A673 (cell line): ENCODE measurements around the gene HPCAL1. TPM values are rescaled to one million over a fixed set of nuclear protein-coding genes. Genes with fewer than 3 reads are reported as not detected.

Experiments
- BruUV-seq: library from RNA; stranded (reverse); fragments of 400-500 nt; replicated peaks from 2 replicates; lab custom pipeline; 2021; lab: Mats Ljungman, UMichigan
- CTCF ChIA-PET: fragments of 300-600 bp; sonication (Branson Sonifier 250); formaldehyde crosslinking; loops from one replicate; lab custom pipeline; 2022; ENCODE audit warnings: antibody characterized with exemption; lab: Charles Lee
- POLR2A ChIA-PET: fragments of 300-600 bp; sonication (Branson Sonifier 250); formaldehyde crosslinking; loops from one replicate; lab custom pipeline; 2022; ENCODE audit warnings: antibody characterized with exemption; ENCODE audit not compliant: low non-redundant PET; lab: Charles Lee
- DNase-seq: peaks from one replicate; pipeline ENCODE4 v3.0.0-alpha.2; 2015; ENCODE audit warnings: low spot score
- H3K27ac ChIP-seq: fragments of 200-600 bp; sonication (generic); 2 replicates; pipeline ENCODE4 v1.5.1; 2016; ENCODE audit warnings: mixed run types, low read depth, mild to moderate bottlenecking, mixed read lengths, antibody characterized with exemption, low read length; ENCODE audit not compliant: poor library complexity, severe bottlenecking
- H3K27me3 ChIP-seq: fragments of 200-600 bp; sonication (generic); replicated peaks from 2 replicates; pipeline ENCODE4 v1.6.1; 2017; ENCODE audit warnings: mixed run types, low read depth, mild to moderate bottlenecking, mixed read lengths, antibody characterized with exemption, low read length; ENCODE audit not compliant: insufficient read depth, poor library complexity
- H3K36me3 ChIP-seq: fragments of 200-600 bp; sonication (generic); 2 replicates; pipeline ENCODE4 v1.6.1; 2016; ENCODE audit warnings: mixed run types, mild to moderate bottlenecking, mixed read lengths, antibody characterized with exemption, low read length; ENCODE audit not compliant: insufficient read depth, poor library complexity, severe bottlenecking
- H3K4me1 ChIP-seq: fragments of 200-600 bp; sonication (generic); 2 replicates; pipeline ENCODE4 v1.6.1; 2017; ENCODE audit warnings: mixed run types, mild to moderate bottlenecking, mixed read lengths, antibody characterized with exemption, low read length; ENCODE audit not compliant: insufficient read depth, poor library complexity, severe bottlenecking
- H3K4me3 ChIP-seq: fragments of 200-600 bp; sonication (generic); 2 replicates; pipeline ENCODE4 v1.5.1; 2016; ENCODE audit warnings: low read depth, mixed run types, mild to moderate bottlenecking, mixed read lengths, low read length; ENCODE audit not compliant: poor library complexity, severe bottlenecking
- H3K9me3 ChIP-seq: fragments of 200-600 bp; sonication (generic); 2 replicates; pipeline ENCODE4 v1.6.1; 2016; ENCODE audit warnings: mixed run types, low read depth, mild to moderate bottlenecking, mixed read lengths, antibody characterized with exemption, low read length; ENCODE audit not compliant: poor library complexity, severe bottlenecking
- CTCF ChIP-seq: fragments of 300-800, 200-600 bp; sonication (generic); conservative IDR thresholded peaks from 2 replicates; pipeline ENCODE4 v1.5.1; 2017; ENCODE audit warnings: low read depth, mild to moderate bottlenecking, antibody characterized with exemption, low read length, moderate library complexity, mixed read lengths
- EZH2 ChIP-seq: fragments of 200-600 bp; sonication (generic); IDR thresholded peaks from 2 replicates; pipeline ENCODE4 v1.6.1; 2017; ENCODE audit warnings: borderline replicate concordance, low read depth, mild to moderate bottlenecking, mixed read lengths, antibody characterized with exemption, low read length; ENCODE audit not compliant: poor library complexity, severe bottlenecking
- intact Hi-C: fragments of 100-400 bp; cut with micrococcal nuclease; formaldehyde crosslinking; loops from one replicate; pipeline ENCODE4 v1.10.0; 2022; ENCODE audit not compliant: unreplicated experiment
- total RNA-seq: library from RNA; stranded (reverse); gene quantifications from 2 replicates; pipeline ENCODE4 v1.2.3, GENCODE V29; 2021

Gene HPCAL1
- total RNA-seq, 1 experiment from 2014 or later = 9.7 TPM

GRCh38 chr2:10377052-10377746 lies 74.5 kb downstream of the HPCAL1 start:
- DNase-seq = no peak
- H3K4me1 ChIP-seq = peaks cover 11% of the 10 kb centered on the region
- intact Hi-C loops = no loop called here
- no peaks in the 10 kb centered on the region for H3K9me3 ChIP-seq
- no peak overlapping the region for H3K27ac ChIP-seq
- ChIA-PET POLR2A (no interaction called here), CTCF (no interaction called here)
- H3K27me3 ChIP-seq = no peaks in the 10 kb centered on the region
- H3K4me3 ChIP-seq = no peak overlapping the region
- TF ChIP-seq EZH2 (no peak), CTCF (no peak)
- no peaks in the 10 kb centered on the region for H3K36me3 ChIP-seq
- no TSS peak for BruUV-seq

- H3K9me3 ChIP-seq = no peaks in the 10 kb centered on the region
- H3K36me3 ChIP-seq = no peaks in the 10 kb centered on the region
- BruUV-seq = no TSS peak
- ChIA-PET POLR2A (no interaction called here), CTCF (no interaction called here)
- no peak for TF ChIP-seq CTCF
- no peak for TF ChIP-seq EZH2
- no peaks in the 10 kb centered on the region for H3K27me3 ChIP-seq
- no peak overlapping the region for H3K27ac ChIP-seq
- intact Hi-C loops = no loop called here
- no peak for DNase-seq
- peaks cover 11% of the 10 kb centered on the region for H3K4me1 ChIP-seq
- H3K4me3 ChIP-seq = no peak overlapping the region
Observed at GRCh38 chr2:10377747-10378085, 75.0 kb downstream of the HPCAL1 start.

GRCh38 chr2:10378189-10378588 lies 75.5 kb downstream of the HPCAL1 start:
- ChIA-PET POLR2A (no interaction called here), CTCF (no interaction called here)
- H3K36me3 ChIP-seq = no peaks in the 10 kb centered on the region
- intact Hi-C loops = no loop called here
- no peaks in the 10 kb centered on the region for H3K27me3 ChIP-seq
- TF ChIP-seq CTCF = no peak
- no peak for TF ChIP-seq EZH2
- no TSS peak for BruUV-seq
- no peaks in the 10 kb centered on the region for H3K9me3 ChIP-seq
- DNase-seq = no peak
- no peak overlapping the region for H3K4me3 ChIP-seq
- H3K27ac ChIP-seq = no peak overlapping the region
- H3K4me1 ChIP-seq = peaks cover 11% of the 10 kb centered on the region
